Hepatic stellate cell (primary cell): ENCODE data around the gene CHML.
"Not testable (repeated sequence)": the region's sequence is repeated elsewhere in the genome, so short reads cannot be mapped to it uniquely, and the experiment has no call there.

Source experiments
- DNase-seq: peaks from one replicate; pipeline ENCODE4 v3.0.0; 2011; ENCODE audit warnings: low spot score

Gene CHML

DNA sequence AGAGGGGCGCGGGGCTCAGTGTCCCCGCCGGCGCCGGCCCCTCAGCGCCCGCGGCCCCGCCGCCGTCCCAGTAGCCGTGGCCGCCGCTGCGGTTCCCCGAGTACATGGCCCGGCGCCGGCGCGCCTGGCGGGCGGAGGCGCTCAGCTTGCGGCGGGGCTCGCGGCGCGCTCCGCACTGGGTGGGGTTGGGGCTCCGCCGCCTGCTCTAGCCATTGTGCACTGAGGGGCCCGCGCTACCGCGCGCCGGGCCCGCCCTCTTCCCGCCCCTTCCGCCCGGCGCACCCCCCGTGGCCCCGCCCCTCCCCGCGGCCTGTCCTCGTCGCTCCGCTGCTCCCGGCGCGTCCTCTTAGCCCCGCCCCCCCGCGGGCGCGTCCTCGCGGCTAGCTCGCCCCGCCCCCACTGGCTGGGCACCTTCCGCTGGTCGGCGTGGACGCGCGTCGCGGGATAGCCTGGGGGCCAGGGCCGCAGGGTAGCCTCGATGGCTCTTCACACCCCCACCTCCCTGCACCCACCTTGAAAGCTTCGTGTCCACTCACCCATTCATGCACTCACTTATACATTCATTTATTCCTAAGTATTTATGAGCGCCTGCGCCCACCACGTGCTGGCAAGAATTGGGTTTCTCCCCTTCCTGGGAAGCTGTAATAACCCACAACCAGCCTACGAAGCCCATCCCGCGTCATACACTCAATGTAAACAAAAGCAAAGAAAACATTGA lies at the start of gene CHML, which contains the start of gene OPN3:
Gene CHML, minus strand, starts transcription at position 221 of the 718 bp plus-strand sequence. CDS start 4,603 bp downstream, outside the sequence.
Gene OPN3, minus strand, starts transcription at position 221 of the 718 bp plus-strand sequence. Its CDS starts 115 bp downstream, at position 106.
- DNase-seq: peak; percentile 88

DNA sequence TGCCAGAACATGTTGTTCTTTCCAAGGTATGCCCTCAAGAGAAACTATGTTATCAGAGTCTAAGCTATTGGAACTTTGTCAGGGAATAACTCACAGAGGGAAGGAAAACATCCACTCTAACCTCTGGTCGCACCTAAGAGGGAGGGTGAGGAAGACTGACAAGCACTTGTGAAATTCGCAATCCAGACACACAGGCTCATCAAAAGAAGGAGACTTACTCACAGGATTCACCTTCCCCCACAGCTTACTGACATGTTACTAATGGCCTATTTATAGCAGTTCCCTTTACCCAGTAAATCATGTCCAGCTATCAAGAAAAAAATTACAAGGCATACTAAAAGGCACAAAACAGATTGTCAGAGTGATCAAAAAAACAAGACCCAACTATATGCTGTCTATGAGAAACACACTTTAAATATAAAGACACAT lies 48.8 kb upstream of the CHML start:
- DNase-seq: no peak

DNA sequence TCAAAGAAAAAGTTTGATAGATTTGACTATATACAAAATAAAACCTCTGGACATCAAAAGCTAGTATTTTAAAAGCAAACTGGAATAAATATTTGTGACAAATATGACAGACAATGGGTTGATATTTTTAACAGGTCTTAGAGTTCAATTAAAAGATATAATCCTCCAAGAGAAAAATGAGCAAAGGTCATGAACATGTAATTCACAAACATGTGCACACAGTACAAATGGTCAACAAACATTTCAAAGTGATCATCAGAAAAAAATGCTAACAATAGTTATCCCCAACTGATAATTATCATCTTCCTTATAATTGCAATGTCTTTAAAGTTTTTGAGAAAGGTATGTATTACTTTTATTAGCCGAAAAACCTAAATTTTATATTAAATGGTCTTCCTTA lies 43.9 kb upstream of the CHML start:
- no peak for DNase-seq

GRCh38 chr1:241682921-241683320 lies 42.8 kb upstream of the CHML start:
- DNase-seq: no peak

- not testable (repeated sequence) for DNase-seq
These were observed 41.8 kb upstream of the CHML start for GRCh38 chr1:241681861-241682448.

GRCh38 chr1:241679961-241680360 lies 39.8 kb upstream of the CHML start:
- no peak for DNase-seq

DNA sequence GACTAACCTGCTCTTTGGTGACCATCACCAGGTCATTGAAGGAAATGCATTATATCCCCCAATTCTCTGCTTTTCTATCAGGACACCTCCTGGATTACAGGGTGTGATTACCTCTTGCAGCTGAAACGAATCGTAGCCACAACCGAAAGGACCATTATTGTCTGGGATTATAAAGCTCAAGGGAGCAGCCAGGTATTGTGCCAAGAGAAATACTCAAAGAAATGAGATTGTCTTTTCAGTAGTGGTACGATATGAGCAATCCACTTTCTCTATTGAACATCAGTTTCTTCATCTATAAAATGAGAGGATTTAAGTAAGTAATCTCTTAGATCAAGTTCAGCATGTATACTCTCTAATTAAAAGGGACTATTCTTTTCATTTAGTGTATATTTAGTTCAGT lies 39.2 kb upstream of the CHML start:
- no peak for DNase-seq

DNA sequence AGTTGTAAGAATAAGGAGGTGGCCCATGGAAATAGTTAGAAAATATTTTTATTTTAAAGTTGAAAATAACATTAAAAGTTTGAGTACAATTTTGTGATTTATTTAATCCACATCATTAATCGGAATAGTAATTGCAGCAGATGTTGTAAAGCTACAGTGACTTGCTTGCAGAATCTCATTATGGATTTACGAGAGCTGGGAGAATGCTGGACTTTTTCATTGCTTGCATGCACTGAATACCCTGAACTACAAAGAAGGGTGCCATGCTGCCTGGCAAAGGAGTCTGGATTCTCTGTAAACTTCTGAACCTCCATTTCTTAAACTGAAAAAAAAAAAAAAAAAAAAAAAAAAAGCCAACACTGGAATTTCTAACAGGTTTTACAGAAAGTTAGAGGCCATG lies 38.4 kb upstream of the CHML start:
- no peak for DNase-seq

- DNase-seq: no peak
These were observed 37.0 kb upstream of the CHML start for GRCh38 chr1:241677201-241677600.

DNA sequence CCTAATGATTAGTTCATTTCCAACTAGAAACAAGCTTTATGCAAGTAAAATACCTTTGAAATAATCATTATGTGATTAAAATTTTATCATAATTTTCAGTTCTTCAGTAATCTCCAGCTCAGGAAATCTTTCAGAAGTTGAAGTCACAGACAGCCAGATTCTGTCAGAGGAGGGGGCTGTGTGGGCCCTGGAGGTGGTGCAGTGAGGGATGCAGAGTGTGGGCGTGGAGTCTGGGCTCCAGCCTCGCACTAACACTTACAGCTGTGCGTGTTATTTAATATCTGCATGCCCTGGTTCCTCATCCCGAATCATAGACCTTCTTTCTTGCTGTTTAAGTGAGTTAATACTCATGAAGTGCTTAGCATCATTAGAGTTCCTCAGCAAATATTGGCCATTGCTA lies 35.8 kb upstream of the CHML start:
- DNase-seq: no peak

DNA sequence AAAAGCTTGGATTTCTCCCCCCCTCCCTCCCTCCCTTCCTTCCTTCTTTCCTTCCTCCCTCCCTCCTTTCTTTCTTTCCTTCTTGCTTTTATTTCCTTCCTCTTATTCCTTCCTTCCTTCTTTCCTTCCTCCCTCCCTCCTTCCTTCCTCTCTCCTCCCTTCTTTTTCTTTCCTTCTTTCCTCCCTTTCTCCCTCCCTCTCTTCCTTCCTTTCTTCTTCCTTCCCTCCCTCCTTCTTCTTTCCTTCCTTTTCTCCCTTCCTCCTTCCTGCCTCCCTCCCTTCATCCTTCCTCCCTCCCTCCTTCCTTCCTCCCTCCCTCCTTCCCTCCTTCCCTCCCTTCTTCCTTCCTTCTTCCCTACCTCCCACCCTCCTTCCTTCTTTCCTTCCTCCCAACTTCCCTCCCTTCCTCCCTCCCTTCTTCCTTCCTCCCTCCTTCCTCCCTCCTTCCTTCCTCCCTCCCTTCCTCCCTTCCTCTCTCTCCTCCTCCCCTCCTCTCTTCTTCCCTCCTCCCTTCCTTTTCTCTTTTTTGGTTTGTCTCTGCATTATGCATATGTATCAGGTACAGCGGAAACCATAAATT lies 34.7 kb upstream of the CHML start:
- no peak for DNase-seq

DNA sequence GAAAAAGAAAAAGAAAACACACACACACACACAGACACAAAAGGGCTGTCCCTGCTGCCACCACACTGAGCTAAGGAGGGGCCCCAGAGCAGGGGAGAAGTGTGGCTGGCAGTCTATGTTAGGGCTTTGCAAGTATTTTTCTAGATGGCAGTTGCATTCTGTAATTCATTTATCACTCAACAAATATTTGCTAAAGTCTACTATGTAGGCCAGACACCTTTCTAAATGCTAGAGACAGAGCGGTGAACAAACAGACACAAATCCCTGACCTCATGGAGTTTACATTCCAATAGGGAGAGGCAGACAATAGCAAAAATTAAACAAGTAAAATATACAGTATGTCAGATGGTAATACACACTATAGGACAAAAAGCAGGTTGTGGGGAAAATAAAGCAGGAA lies 32.1 kb upstream of the CHML start:
- DNase-seq: no peak

GRCh38 chr1:241666419-241666818 lies 26.2 kb upstream of the CHML start:
- DNase-seq: no peak

DNA sequence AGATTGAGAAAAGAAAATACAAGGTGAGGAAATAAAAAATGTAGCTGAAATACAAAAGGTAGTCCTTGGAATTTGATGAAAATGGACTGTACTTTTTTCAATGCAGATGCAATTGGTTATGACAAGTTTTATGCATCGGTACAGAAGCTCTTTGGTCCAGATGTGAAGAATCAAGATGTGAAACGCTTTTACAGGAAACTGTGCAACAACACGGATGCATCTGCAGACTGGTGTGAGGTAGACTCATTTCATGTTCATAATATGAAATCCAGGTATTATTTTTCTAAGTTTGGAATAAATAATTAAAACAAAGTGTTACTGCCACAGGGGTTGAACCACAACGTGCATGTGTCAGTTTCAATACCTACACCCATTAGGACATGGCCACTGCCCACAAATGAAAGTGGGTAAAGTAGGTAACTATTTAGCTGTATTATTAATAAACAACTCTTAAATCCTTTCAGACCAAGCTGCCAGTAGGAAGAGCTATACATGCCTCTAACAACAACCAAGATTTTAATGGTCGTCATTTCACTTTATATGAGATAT lies 20.3 kb upstream of the CHML start:
- no peak for DNase-seq

DNA sequence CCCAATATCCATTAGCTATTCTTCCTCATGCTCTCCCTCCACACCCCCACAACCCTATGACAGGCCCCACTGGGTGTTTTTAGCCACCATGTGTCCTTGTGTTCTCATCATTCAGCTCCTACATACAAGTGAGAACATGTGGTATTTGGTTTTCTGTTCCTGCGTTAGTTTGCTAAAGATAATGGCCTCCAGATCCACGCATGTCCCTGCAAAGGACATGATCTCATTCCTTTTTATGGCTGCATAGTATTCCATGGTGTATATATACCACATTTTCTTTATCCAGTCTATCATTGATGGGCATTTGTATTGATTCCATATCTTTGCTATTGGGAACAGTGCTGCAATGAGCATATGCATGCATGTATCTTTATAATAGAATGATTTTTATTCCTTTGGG lies 18.8 kb upstream of the CHML start:
- DNase-seq: not testable (repeated sequence)

DNA sequence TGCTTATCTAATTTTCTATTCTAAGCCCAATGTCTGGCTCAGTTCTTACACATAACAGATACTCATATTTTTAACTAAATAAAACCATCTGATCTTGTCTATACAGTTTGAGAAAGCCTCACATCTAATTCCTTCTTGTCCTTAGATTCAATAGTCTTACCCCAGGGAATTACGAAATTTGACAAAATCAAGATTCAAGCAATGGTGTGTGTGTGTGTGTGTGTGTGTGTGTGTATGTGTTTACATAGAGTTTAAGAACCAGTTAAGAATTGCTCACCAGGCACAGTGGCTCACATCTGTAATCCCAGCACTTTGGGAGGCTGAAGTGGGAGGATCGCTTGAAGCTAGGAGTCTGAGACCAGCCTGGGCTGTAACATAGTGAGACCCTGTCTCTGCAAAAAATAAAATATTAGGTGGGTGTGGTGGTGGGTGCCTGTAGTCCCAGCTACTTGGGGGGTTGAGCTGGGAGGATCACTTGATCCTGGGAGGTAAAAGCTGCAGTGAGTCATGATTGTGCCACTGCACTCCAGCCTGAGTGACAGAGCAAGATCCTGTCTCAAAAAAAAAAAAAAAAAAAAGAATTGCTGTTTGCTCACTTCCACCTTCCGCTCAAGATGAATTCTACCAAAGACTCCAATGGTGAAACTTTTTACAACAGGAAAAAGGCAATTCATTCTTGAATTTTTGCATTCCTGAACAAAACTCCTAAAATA lies 18.1 kb upstream of the CHML start:
- no peak for DNase-seq

DNA sequence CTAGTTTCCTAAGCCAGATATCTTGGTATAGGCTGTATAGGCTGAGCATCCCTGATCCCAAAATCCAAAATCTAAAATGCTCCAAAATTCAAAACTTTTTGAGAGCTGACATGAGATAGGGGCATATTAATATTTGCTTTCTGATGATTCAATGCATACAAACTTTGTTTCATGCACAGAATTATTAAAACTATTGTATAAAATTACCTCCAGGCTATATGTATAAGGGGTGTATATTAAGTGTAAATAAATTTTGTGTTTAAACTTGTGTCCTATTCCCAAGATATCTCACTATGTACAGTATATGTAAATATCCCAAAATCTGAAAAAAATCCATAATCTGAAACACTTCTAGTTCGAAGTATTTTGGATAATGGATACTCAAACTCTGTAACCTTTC lies 14.5 kb upstream of the CHML start:
- no peak for DNase-seq

GRCh38 chr1:241654019-241654418 lies 13.8 kb upstream of the CHML start:
- no peak for DNase-seq

GRCh38 chr1:241652012-241652411 lies 11.8 kb upstream of the CHML start, which contains the start of gene WDR64:
Gene WDR64 (plus strand): TSS chr1:241652281. CDS start chr1:241652485, 204 bp downstream.
- DNase-seq: no peak

GRCh38 chr1:241648159-241648558 lies 8.0 kb upstream of the CHML start:
- no peak for DNase-seq

- DNase-seq: no peak
These were observed 7.5 kb upstream of the CHML start for GRCh38 chr1:241647658-241648057.

- DNase-seq: no peak
These were observed 6.0 kb upstream of the CHML start for GRCh38 chr1:241646201-241646600.
